ENCODE data around the gene CFAP20. TPM values are rescaled to one million over a fixed set of nuclear protein-coding genes. Genes with fewer than 3 reads are reported as not detected.

Gene CFAP20
- polyA plus RNA-seq, 1 donor from 2014 or later, result 210 TPM

- Histone ChIP-seq H3K9me2 (ENCODE audit: insufficient read depth, low read length) (no peaks in the 10 kb centered on the region), H3K9me3 (ENCODE audit: low read length) (no peaks in the 10 kb centered on the region), H2AFZ (ENCODE audit: low read depth, low read length) (no peak overlapping the region), H3K27me3 (ENCODE audit: insufficient read depth, low read depth, low read length) (no peaks in the 10 kb centered on the region), H4K20me1 (ENCODE audit: insufficient read depth) (no peaks in the 10 kb centered on the region), H3K4me3 (ENCODE audit: low read length) (no peak overlapping the region), H3K79me2 (replicated peaks; ENCODE audit: insufficient read depth, low read length) (no peaks in the 10 kb centered on the region), H3F3A (ENCODE audit: insufficient read depth, low read length, poor library complexity, severe bottlenecking) (no peaks in the 10 kb centered on the region), H3K9ac (ENCODE audit: low read length) (no peak overlapping the region), H3K36me3 (ENCODE audit: insufficient read depth, low read length) (no peaks in the 10 kb centered on the region), H3K4me2 (ENCODE audit: low read length) (no peak overlapping the region), H3K27ac (ENCODE audit: low read length) (no peak overlapping the region)
- no peak for TF ChIP-seq REST (IDR thresholded peaks at IDR 0.05; ENCODE audit: borderline replicate concordance)
- no peak for TF ChIP-seq SMC3 (conservative IDR thresholded peaks at IDR 0.05; ENCODE audit: poor library complexity)
- no peak for TF ChIP-seq EZH2 (IDR thresholded peaks at IDR 0.05; ENCODE audit: borderline replicate concordance, insufficient read depth, low read length, poor library complexity, severe bottlenecking)
- TF ChIP-seq CTCF (IDR thresholded peaks at IDR 0.05; ENCODE audit: poor library complexity, severe bottlenecking), result no peak
- no peak for TF ChIP-seq MXI1 (conservative IDR thresholded peaks at IDR 0.05; ENCODE audit: poor library complexity, severe bottlenecking)
- no peak for TF ChIP-seq TAF1 (IDR thresholded peaks at IDR 0.05; ENCODE audit: low read depth)
- no peak for TF ChIP-seq RAD21 (conservative IDR thresholded peaks at IDR 0.05)
- TF ChIP-seq EP300 (conservative IDR thresholded peaks at IDR 0.05; ENCODE audit: poor library complexity, severe bottlenecking), result no peak
- TF ChIP-seq POLR2AphosphoS5 (IDR thresholded peaks at IDR 0.05), result no peak
Observed at GRCh38 chr16:58109330-58109729, 19.9 kb downstream of the CFAP20 start.

- no peaks in the 10 kb centered on the region for H3K9me3 ChIP-seq (ENCODE audit: low read length)
- no peak overlapping the region for H2AFZ ChIP-seq (ENCODE audit: low read depth, low read length)
- no peaks in the 10 kb centered on the region for H3K27me3 ChIP-seq (ENCODE audit: insufficient read depth, low read depth, low read length)
- H3K4me2 ChIP-seq (ENCODE audit: low read length), result no peak overlapping the region
- H3K9me2 ChIP-seq (ENCODE audit: insufficient read depth, low read length), result no peaks in the 10 kb centered on the region
- H3K4me3 ChIP-seq (ENCODE audit: low read length), result no peak overlapping the region
- TF ChIP-seq CTCF (IDR thresholded peaks at IDR 0.05; ENCODE audit: poor library complexity, severe bottlenecking), result no peak
- TF ChIP-seq REST (IDR thresholded peaks at IDR 0.05; ENCODE audit: borderline replicate concordance), result no peak
- no peak for TF ChIP-seq MXI1 (conservative IDR thresholded peaks at IDR 0.05; ENCODE audit: poor library complexity, severe bottlenecking)
- no peak for TF ChIP-seq EP300 (conservative IDR thresholded peaks at IDR 0.05; ENCODE audit: poor library complexity, severe bottlenecking)
- TF ChIP-seq TAF1 (IDR thresholded peaks at IDR 0.05; ENCODE audit: low read depth), result no peak
- no peak for TF ChIP-seq RAD21 (conservative IDR thresholded peaks at IDR 0.05)
- TF ChIP-seq POLR2AphosphoS5 (IDR thresholded peaks at IDR 0.05), result no peak
- no peak for TF ChIP-seq SMC3 (conservative IDR thresholded peaks at IDR 0.05; ENCODE audit: poor library complexity)
- no peak for TF ChIP-seq EZH2 (IDR thresholded peaks at IDR 0.05; ENCODE audit: borderline replicate concordance, insufficient read depth, low read length, poor library complexity, severe bottlenecking)
- H3K36me3 ChIP-seq (ENCODE audit: insufficient read depth, low read length), result no peaks in the 10 kb centered on the region
- no peak overlapping the region for H3K27ac ChIP-seq (ENCODE audit: low read length)
- no peaks in the 10 kb centered on the region for H3F3A ChIP-seq (ENCODE audit: insufficient read depth, low read length, poor library complexity, severe bottlenecking)
- H4K20me1 ChIP-seq (ENCODE audit: insufficient read depth), result no peaks in the 10 kb centered on the region
- H3K79me2 ChIP-seq (replicated peaks; ENCODE audit: insufficient read depth, low read length), result no peaks in the 10 kb centered on the region
- H3K9ac ChIP-seq (ENCODE audit: low read length), result no peak overlapping the region
Observed at GRCh38 chr16:58107709-58108108, 21.5 kb downstream of the CFAP20 start.
